Measurements from ENCODE around the gene TIMP2. TPM values are rescaled to one million over a fixed set of nuclear protein-coding genes. Genes with fewer than 3 reads are reported as not detected.

TIMP2 gene
- total RNA-seq: 1,096 and 1,211 TPM in 2 replicates
- long read RNA-seq, partial matches to known transcripts: 0 of 291 reads
- long read RNA-seq, other reads (novel, unspliced or antisense): 291 of 291 reads

DNA sequence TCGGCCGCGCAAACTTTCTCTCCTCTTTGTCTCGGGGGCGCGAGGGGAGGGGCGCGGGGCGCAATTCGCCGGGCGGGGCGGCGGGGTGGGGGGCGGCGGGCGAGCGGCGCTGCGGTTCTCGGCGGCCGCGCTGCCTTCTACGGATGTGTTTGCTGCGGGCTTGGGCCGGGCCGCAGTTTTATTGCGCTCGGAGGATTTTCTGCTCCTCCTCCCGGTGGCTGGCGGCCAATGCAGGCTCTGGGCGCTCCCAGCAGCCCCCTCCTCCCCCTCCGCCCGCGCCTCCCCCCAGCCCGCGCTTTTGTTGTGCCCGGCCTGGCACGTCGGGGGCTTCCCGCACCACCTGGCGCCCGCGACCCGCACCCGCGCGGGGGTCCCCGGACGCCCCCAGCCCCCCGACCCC, at the start of gene TIMP2:
TIMP2 (minus strand) TSS at position 154 of the 400 bp plus-strand sequence. CDS start 299 bp downstream, outside the sequence.
- Mint-ChIP-seq H3K9me3 (ENCODE audit: unreplicated experiment) (no peaks in the 10 kb centered on the region), H3K27ac (ENCODE audit: unreplicated experiment) (peak within 1 kb of the TSS; percentile 81), H3K36me3 (ENCODE audit: unreplicated experiment) (peaks cover 2% of the 10 kb centered on the region), H3K27me3 (ENCODE audit: unreplicated experiment) (no peaks in the 10 kb centered on the region), H3K4me1 (ENCODE audit: unreplicated experiment) (peaks cover 50% of the 10 kb centered on the region), H3K4me3 (ENCODE audit: unreplicated experiment) (peak within 1 kb of the TSS; percentile 85)
- DNase-seq (ENCODE audit: extremely low spot score, unreplicated experiment): peak; percentile 96
- TF ChIP-seq, protein P1, sequence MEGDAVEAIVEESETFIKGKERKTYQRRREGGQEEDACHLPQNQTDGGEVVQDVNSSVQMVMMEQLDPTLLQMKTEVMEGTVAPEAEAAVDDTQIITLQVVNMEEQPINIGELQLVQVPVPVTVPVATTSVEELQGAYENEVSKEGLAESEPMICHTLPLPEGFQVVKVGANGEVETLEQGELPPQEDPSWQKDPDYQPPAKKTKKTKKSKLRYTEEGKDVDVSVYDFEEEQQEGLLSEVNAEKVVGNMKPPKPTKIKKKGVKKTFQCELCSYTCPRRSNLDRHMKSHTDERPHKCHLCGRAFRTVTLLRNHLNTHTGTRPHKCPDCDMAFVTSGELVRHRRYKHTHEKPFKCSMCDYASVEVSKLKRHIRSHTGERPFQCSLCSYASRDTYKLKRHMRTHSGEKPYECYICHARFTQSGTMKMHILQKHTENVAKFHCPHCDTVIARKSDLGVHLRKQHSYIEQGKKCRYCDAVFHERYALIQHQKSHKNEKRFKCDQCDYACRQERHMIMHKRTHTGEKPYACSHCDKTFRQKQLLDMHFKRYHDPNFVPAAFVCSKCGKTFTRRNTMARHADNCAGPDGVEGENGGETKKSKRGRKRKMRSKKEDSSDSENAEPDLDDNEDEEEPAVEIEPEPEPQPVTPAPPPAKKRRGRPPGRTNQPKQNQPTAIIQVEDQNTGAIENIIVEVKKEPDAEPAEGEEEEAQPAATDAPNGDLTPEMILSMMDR (IDR thresholded peaks at IDR 0.05): peak; percentile 49

- H3K27ac Mint-ChIP-seq (ENCODE audit: unreplicated experiment): peak overlapping the region; percentile 31
- H3K4me1 Mint-ChIP-seq (ENCODE audit: unreplicated experiment): peaks cover 56% of the 10 kb centered on the region
- no peak for DNase-seq (ENCODE audit: extremely low spot score, unreplicated experiment)
- no peaks in the 10 kb centered on the region for H3K9me3 Mint-ChIP-seq (ENCODE audit: unreplicated experiment)
- H3K27me3 Mint-ChIP-seq (ENCODE audit: unreplicated experiment): no peaks in the 10 kb centered on the region
- H3K36me3 Mint-ChIP-seq (ENCODE audit: unreplicated experiment): peaks cover 17% of the 10 kb centered on the region
- TF ChIP-seq, protein P1 (IDR thresholded peaks at IDR 0.05): no peak
- no peak overlapping the region for H3K4me3 Mint-ChIP-seq (ENCODE audit: unreplicated experiment)
These were observed 48.8 kb upstream of the TIMP2 start for GRCh38 chr17:78973792-78974520.

DNA sequence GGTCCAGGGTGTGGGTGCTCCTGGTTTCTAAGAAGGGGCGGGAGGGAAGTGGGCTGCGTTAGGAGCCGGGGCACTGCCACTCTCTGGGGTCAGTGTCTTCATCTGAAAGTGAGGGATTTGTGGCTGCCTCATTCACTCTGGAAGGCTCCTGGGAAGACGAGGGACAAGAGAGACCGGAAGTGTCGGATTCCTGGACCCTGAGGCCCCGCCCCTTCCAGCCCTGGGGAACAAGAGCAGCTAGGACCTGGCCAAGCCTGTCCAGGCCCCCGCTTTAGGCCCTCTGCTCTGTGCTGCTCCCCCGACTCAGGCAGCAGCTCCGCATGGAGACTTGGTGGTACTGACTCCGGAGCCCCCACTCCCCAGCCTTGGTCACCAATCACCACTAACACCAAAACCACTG, 48.0 kb upstream of the TIMP2 start:
- Mint-ChIP-seq H3K27ac (ENCODE audit: unreplicated experiment) (no peak overlapping the region), H3K27me3 (ENCODE audit: unreplicated experiment) (no peaks in the 10 kb centered on the region), H3K36me3 (ENCODE audit: unreplicated experiment) (peaks cover 17% of the 10 kb centered on the region), H3K4me3 (ENCODE audit: unreplicated experiment) (no peak overlapping the region), H3K4me1 (ENCODE audit: unreplicated experiment) (peaks cover 49% of the 10 kb centered on the region), H3K9me3 (ENCODE audit: unreplicated experiment) (no peaks in the 10 kb centered on the region)
- DNase-seq (ENCODE audit: extremely low spot score, unreplicated experiment): no peak
- TF ChIP-seq, protein P1 (IDR thresholded peaks at IDR 0.05): no peak

DNA sequence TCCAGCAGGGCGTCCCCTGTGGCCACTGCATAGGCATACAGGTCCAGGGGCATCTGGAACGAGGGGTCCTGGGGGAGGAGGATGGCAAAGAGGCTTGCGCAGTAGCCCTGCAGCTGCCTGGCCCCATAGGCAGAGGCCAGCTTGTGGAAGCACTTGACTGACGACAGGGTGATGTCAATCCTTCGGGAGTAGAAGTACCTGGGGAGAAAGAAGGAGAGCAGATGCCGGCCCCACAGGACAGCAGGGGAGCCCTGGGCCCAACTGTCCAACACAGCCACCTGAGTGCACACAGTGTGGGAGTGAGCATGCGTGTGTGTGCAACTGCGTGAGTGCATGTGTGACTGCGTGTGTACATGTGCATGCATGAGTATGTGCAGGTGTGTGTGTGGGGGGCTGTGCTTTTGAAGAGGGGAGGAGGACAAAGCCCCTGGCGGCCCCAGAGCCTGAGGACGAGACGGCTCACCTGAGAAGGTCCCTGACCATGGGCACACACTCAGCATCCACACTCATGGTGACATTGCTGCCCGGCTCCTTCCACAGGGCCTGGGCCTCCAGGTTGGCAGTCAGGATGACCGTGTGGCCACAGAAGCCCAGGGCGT, 47.4 kb upstream of the TIMP2 start:
- Mint-ChIP-seq H3K4me3 (ENCODE audit: unreplicated experiment) (no peak overlapping the region), H3K9me3 (ENCODE audit: unreplicated experiment) (no peaks in the 10 kb centered on the region), H3K4me1 (ENCODE audit: unreplicated experiment) (peaks cover 43% of the 10 kb centered on the region), H3K36me3 (ENCODE audit: unreplicated experiment) (peaks cover 17% of the 10 kb centered on the region), H3K27me3 (ENCODE audit: unreplicated experiment) (no peaks in the 10 kb centered on the region), H3K27ac (ENCODE audit: unreplicated experiment) (no peak overlapping the region)
- DNase-seq (ENCODE audit: extremely low spot score, unreplicated experiment): no peak
- TF ChIP-seq, protein P1 (IDR thresholded peaks at IDR 0.05): no peak
